GM10847 (cell line): ENCODE data around the gene ABCG2.

Experiments
- POLR2A ChIP-seq: IDR thresholded peaks from 2 replicates; pipeline ENCODE4 v1.6.1; 2011; ENCODE audit not compliant: insufficient read length; ENCODE audit errors: extremely low read depth

The ABCG2 gene

DNA sequence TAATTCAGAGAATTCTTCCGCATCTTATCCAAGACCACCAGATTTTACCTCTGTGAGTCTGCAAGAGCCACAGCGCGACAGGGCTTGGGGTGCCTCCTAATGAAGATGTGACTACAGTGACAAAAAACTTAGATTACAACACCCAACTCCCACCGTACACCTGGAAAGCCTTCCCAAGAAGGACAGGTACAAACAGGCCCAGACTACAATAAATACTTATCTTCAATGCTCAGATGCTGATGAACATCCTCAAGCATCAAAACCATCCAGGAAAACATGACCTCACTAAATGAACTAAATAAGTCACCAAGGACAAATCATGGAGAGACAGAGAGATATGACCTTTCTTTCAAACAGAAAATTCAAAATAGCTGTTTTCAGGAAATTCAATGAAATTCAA is 20.8 kb upstream of the ABCG2 start:
- no peak for TF ChIP-seq POLR2A

DNA sequence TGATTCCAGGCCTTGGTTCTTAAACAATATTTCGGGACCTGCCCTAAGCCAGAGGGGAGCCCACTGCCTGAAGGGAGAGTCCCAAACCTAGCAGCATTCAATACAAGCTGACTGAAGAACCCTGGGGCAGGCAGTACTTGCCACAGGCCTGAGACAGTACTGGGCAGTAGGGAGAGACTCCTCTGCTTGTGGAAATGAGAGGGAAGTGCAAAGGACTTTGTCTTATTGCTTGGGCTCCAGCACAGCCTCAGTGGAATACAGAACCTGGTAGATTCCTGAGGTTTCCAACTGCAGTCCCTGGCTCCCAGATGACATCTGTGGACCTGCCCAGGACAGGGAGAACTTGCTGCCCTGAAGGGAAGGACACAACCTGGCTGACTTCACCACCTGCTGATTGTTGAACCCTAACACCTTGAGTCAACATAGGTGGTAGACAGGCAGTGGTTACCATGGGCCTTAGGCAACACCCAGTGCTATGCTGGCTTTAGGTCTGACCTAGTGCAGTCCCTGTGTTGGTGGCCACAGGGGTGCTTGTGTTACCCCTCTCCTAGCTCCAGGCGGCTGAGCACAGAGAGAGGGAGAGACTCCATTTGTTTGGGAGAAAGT is 20.3 kb upstream of the ABCG2 start:
- no peak for TF ChIP-seq POLR2A

GRCh38 chr4:88177983-88178625 is 19.7 kb upstream of the ABCG2 start:
- no peak for TF ChIP-seq POLR2A

- TF ChIP-seq POLR2A = no peak
These were observed 14.5 kb upstream of the ABCG2 start for GRCh38 chr4:88172987-88173386.

DNA sequence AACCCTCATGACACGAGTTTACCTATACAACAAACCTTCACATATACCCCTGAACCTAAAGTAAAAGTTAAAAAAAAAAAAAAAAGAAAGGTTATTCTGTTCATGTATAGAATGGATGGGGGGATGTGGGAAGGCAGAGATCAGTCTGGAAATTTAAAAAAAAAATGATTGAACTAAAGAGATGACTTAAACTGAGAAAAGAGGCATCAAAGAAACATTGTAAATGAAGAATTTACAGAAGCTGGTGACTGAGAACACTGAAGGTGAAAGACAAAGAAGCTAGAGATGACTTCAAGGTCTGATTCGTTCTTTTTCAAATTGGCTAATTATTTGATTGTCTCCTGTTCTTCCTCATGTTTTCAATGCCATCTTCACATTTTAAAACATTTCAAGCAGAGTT is 12.8 kb upstream of the ABCG2 start:
- no peak for TF ChIP-seq POLR2A

- TF ChIP-seq POLR2A = no peak
These were observed 10.9 kb upstream of the ABCG2 start for GRCh38 chr4:88169298-88169697.

DNA sequence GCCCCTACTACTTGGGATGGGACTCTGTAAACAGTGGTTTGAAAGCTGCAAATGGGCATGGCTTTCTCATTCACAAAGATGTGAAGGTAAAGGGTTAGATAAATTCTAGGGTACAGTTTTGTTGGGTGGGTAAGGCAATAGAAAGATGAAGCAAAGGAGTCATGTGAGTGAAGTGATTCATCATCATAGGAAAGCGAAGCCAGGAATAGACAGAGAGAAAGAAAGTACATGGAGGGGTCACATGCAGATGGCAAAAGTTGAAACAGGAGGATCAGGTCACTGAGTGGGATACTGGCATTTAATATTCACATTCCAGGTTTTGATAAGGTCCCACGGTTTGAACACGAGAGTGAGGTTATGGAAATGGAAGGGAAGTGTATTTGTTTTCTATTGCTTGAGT is 8.2 kb upstream of the ABCG2 start:
- no peak for TF ChIP-seq POLR2A

- TF ChIP-seq POLR2A = no peak
These were observed 4.9 kb upstream of the ABCG2 start for GRCh38 chr4:88163336-88163735.

- TF ChIP-seq POLR2A = no peak
These were observed 4.2 kb upstream of the ABCG2 start for GRCh38 chr4:88162626-88163025.

DNA sequence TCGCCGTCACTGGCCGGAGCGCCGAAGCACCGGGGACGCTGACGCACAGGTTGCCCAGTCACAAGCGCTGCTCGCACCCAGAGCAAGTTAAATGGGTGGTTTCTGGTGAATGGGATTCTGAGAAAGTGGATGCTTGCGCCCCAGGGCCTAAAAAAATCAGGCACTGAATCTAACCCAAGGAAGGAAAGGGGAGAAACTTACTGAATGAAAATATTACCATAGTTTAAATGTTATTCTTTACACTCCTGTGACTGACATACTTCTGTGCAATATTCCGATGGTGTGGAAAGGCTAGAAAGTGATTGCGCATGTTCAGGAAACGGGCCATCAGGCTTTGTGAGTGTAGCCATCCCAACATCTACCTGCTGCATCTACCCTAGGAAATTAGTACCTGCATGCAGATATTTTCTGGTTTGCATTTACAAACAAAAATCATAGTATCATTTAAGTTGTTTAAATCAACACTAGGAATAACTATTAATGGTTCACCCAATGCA is 838 bp upstream of the ABCG2 start:
- no peak for TF ChIP-seq POLR2A

GRCh38 chr4:88158038-88158488 is 376 bp downstream of the ABCG2 start:
- no peak for TF ChIP-seq POLR2A

DNA sequence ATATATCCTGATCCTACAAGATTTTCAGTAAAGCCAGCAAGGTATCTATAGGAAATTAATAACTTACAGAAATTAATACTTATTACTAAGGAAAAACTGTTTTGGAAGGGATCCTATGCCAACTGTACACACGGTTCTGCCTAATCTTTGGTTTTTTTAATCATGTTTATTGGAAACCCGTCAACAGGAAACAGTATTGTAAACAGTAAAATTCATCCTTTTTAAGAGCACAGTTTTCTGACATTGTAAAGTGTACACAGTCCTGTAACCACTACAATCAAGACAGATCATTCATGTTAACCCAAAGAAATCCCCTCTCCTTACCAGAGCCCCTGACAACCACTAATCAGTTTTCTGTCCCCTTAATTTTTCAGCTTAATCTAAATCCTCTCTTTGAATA is 9.9 kb downstream of the ABCG2 start:
- no peak for TF ChIP-seq POLR2A

GRCh38 chr4:88147799-88148217 is 10.6 kb downstream of the ABCG2 start:
- no peak for TF ChIP-seq POLR2A

DNA sequence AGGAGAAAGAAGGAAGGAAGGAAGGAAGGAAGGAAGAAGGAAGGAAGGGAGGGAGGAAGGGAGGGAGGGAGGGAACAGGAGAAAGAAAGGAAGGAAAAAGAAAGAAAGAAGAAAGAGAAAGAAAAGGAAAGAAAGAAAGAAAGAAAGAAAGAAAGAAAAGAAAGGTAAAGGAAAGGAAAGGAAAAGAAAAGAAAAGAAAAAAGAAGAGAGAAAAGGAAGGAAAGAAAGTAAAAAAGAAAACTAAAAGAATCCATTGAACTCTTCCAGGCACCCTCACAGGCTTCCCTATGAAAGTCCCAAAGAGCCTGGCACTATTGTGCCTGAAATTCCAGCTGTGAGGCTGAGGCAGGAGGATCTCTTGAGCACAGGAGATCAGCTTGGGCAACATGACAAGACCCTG is 11.5 kb downstream of the ABCG2 start:
- TF ChIP-seq POLR2A = no peak

DNA sequence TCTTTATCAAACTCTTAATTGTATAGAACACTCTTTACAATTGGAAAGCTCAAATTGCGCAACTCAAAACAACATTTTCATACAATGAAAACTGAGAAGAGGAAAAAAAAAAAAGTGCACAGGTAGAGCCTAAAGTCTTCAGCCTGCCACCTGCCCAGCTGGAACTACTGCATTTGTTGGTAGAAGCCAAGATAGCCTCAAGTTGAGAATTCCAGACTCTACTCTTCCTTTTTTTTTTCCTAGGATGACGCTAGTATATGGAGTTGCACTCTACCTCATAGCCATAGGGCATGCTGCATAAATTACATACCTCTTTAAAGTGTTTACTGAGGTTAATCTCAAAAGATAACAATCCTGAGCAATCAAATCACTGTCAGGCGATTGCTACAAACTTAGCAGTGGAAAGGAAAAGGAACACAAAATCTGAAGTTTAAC is 13.6 kb downstream of the ABCG2 start:
- no peak for TF ChIP-seq POLR2A

GRCh38 chr4:88144048-88144447 is 14.4 kb downstream of the ABCG2 start:
- no peak for TF ChIP-seq POLR2A

DNA sequence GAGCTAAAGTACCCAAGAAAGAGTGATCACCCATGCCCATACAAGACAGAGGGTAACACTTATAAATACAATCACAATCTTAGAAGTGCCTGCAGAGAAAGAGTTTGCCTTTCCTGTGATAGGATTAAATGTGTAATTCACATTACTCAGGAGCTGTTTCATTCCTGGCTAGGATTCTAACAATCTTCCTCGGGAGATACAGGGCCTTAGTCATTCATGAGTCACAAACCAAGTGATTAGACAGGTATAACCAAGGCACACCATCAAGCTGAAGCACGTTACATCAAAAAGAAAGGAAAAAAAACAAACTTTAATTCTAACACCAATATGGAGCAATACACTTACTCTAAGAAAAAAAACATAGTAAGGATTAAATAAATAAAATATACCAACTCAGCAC is 14.9 kb downstream of the ABCG2 start:
- TF ChIP-seq POLR2A = no peak
